Right lobe of liver (tissue), 6 donors: ENCODE data around the gene PBOV1. TPM values are rescaled to one million over a fixed set of nuclear protein-coding genes. Genes with fewer than 3 reads are reported as not detected.
"Not testable (repeated sequence)": the region's sequence is repeated elsewhere in the genome, so short reads cannot be mapped to it uniquely, and the experiment has no call there.

Experiments used
- ATAC-seq, 4 donors: fragments of 200-7000 bp; cut with Tn5 transposase; one replicate each; pipeline ENCODE4 v1.9.1; 2020; ENCODE audit warnings: mild to moderate bottlenecking in 4 of 4, moderate library complexity in 4 of 4
- DNase-seq, 3 donors: peaks; one replicate each; pipeline ENCODE4 v3.0.0-alpha.2; 2020
- H3K27ac ChIP-seq, 3 donors: fragments of 200-600 bp; one replicate each; pipeline ENCODE4 v1.8.0; 2022
- H3K27me3 ChIP-seq, 2 donors: fragments of 200-600 bp; one replicate each; pipeline ENCODE4 v1.8.0; 2022
- H3K36me3 ChIP-seq, 4 donors: fragments of 200-600 bp; sonication (generic) in 1 of 4; one replicate each; pipeline versions ENCODE4 v1.5.1 to v1.8.0; 2017 to 2022; ENCODE audit warnings: control low read depth in 1 of 4
- H3K4me1 ChIP-seq, 4 donors: fragments of 200-600 bp; sonication (generic) in 1 of 4; one replicate each; pipeline versions ENCODE4 v1.5.1 to v1.8.0; 2017 to 2022; ENCODE audit warnings: control low read depth in 1 of 4
- H3K4me3 ChIP-seq, 3 donors: fragments of 200-600 bp; one replicate each; pipeline ENCODE4 v1.8.0; 2022
- H3K9me3 ChIP-seq, 4 donors: fragments of 200-600 bp; sonication (generic) in 1 of 4; one replicate each; pipeline versions ENCODE4 v1.5.1 to v1.8.0; 2017 to 2022; ENCODE audit warnings: control low read depth in 1 of 4
- CTCF ChIP-seq, 4 donors: fragments of 200-600 bp in 3 of 4; fragments of 450-650 bp in 1 of 4; IDR thresholded peaks; one replicate each; pipeline versions ENCODE4 v1.5.1 to v1.8.0; 2016 to 2022; ENCODE audit warnings: antibody characterized with exemption in 4 of 4, mild to moderate bottlenecking in 2 of 4
- POLR2A ChIP-seq: fragments of 450-650 bp; IDR thresholded peaks from one replicate; pipeline ENCODE4 v1.6.1; 2017; ENCODE audit warnings: antibody characterized with exemption, mild to moderate bottlenecking
- WGBS: methylation state at CpG from one replicate; pipeline ENCODE4 v1.1.6; 2018; ENCODE audit warnings: low coverage, low lambda C conversion rate; ENCODE audit not compliant: insufficient coverage; ENCODE audit errors: missing lambda C conversion rate; 5-methylcytosine and 5-hydroxymethylcytosine counted together
- intact Hi-C, 2 donors: fragments of 100-400 bp; cut with DNase I; formaldehyde crosslinking; loops; one replicate each; pipeline versions ENCODE4 v1.11.2 to v1.14.1; 2022
- total RNA-seq, 6 experiments: library from RNA; depleted of rRNA in 2 of 6; stranded (reverse); fragments of >200 nt in 2 of 6; fragmentation: NEBNext Ultra II Directional in 3 of 6; extraction: Animal tissue kit (Norgen Biotek cat#: 25700) in 3 of 6; gene quantifications; one replicate each; pipeline versions ENCODE4 v1.1.0 to v1.2.4, GENCODE V29; 2016 to 2023
- donor health status: DM: no; HTN: yes; CAD: no.
- donor health status: DM: no; HTN: no; CAD: no.
- donor health status: DM: no; HTN: no; CAD: no.
- donor health status: DM: no; HTN: yes; CAD: no.
- donor health status: DM: no; HTN: yes; CAD: no.

The PBOV1 gene
- total RNA-seq, 6 experiments from 2014 or later = not detected

- no peak for ATAC-seq
- no peak for DNase-seq
- TF ChIP-seq POLR2A = no peak
- no peak for TF ChIP-seq CTCF (IDR thresholded peaks at IDR 0.05)
- Histone ChIP-seq H3K9me3 (no peaks in the 10 kb centered on the region), H3K4me1 (no peaks in the 10 kb centered on the region), H3K27me3 (no peaks in the 10 kb centered on the region), H3K27ac (no peak overlapping the region), H3K4me3 (no peak overlapping the region), H3K36me3 (no peaks in the 10 kb centered on the region)
- 61% methylated on average over 7 of the region's 7 CpGs for WGBS
- intact Hi-C loops = no loop called here
Measured at GRCh38 chr6:138215093-138215782, 3.1 kb downstream of the PBOV1 start.

- ATAC-seq, H3K27me3 ChIP-seq, H3K27ac ChIP-seq, intact Hi-C loops, H3K9me3 ChIP-seq, H3K4me3 ChIP-seq, DNase-seq, H3K36me3 ChIP-seq, H3K4me1 ChIP-seq: not testable (repeated sequence)
- WGBS = 100% methylated on average over 2 of the region's 2 CpGs
Measured at GRCh38 chr6:138212530-138212929, 5.8 kb downstream of the PBOV1 start.

- H3K27ac ChIP-seq = no peak overlapping the region
- TF ChIP-seq CTCF (IDR thresholded peaks at IDR 0.05) = no peak
- no peak for TF ChIP-seq POLR2A
- H3K36me3 ChIP-seq = no peaks in the 10 kb centered on the region
- WGBS = 62% methylated on average over 5 of the region's 5 CpGs
- no peak overlapping the region for H3K4me3 ChIP-seq
- no peaks in the 10 kb centered on the region for H3K27me3 ChIP-seq
- intact Hi-C loops = no loop called here
- H3K9me3 ChIP-seq = no peaks in the 10 kb centered on the region
- ATAC-seq (no peak), DNase-seq (no peak)
- H3K4me1 ChIP-seq = no peaks in the 10 kb centered on the region
Measured at GRCh38 chr6:138211601-138212000, 6.7 kb downstream of the PBOV1 start.

- Histone ChIP-seq H3K4me1 (no peaks in the 10 kb centered on the region), H3K4me3 (no peak overlapping the region), H3K9me3 (no peaks in the 10 kb centered on the region), H3K36me3 (no peaks in the 10 kb centered on the region), H3K27me3 (no peaks in the 10 kb centered on the region), H3K27ac (no peak overlapping the region)
- intact Hi-C loops = no loop called here
- no peak for DNase-seq
- no peak for TF ChIP-seq POLR2A
- TF ChIP-seq CTCF (IDR thresholded peaks at IDR 0.05) = no peak
- ATAC-seq = no peak
- 60% methylated on average over 2 of the region's 2 CpGs for WGBS
Measured at GRCh38 chr6:138211048-138211581, 7.2 kb downstream of the PBOV1 start.

GRCh38 chr6:138206862-138207261 lies 11.4 kb downstream of the PBOV1 start:
- H3K27me3 ChIP-seq = no peaks in the 10 kb centered on the region
- ATAC-seq (no peak), DNase-seq (no peak)
- TF ChIP-seq CTCF (IDR thresholded peaks at IDR 0.05) (no peak), POLR2A (no peak)
- no peaks in the 10 kb centered on the region for H3K4me1 ChIP-seq
- no peak overlapping the region for H3K27ac ChIP-seq
- H3K36me3 ChIP-seq = no peaks in the 10 kb centered on the region
- intact Hi-C loops = no loop called here
- no peaks in the 10 kb centered on the region for H3K9me3 ChIP-seq
- H3K4me3 ChIP-seq = no peak overlapping the region
